ENCODE measurements around the gene CCND1. TPM values are rescaled to one million over a fixed set of nuclear protein-coding genes. Genes with fewer than 3 reads are reported as not detected.

The CCND1 gene
- total and polyA plus RNA-seq, 9 of the 15 experiments (the other 6 are each of a cell fraction or from before 2014, with no cell fraction given), result 0.04 to 23.3 (median 3.8) TPM

DNA sequence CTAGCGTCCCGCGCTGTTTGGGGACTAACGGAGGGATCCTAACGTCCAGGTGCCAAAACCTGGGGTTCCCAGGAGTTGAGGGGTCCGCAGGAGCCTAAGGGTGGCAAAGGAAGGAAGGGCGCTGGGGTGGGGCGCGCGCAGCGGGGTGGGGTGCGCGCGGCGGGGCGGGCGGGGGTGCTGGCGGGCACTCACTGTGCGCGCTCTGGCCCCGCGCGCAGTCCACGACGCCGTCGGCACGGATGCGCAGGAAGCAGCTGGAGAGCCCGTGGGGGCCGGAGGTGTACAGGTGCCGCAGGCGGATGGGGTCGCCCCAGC, 62.5 kb downstream of the CCND1 start (continued):
- TF ChIP-seq NR4A1 (CRISPR knock-in tag; IDR thresholded peaks at IDR 0.05) (no peak), NR4A1 (tag; IDR thresholded peaks at IDR 0.05) (no peak), NEUROD1 (IDR thresholded peaks at IDR 0.05; ENCODE audit: borderline replicate concordance, low read depth, low read length, partially characterized antibody) (no peak), PTTG1 (tag; IDR thresholded peaks at IDR 0.05; ENCODE audit: low read depth) (no peak), ZNF224 (CRISPR knock-in tag; IDR thresholded peaks at IDR 0.05) (no peak), KLF16 (IDR thresholded peaks at IDR 0.05) (no peak)

Other genes starting within 250 kb of the CCND1 start
- not detected in 2 replicates for gene LINC01488, start 159.5 kb upstream of the CCND1 start, total RNA-seq (2014; rRNA removed)
- gene LINC01488, start 159.5 kb upstream of the CCND1 start, total RNA-seq (2014; rRNA removed; fragmentation: Illumina TruSeq; extraction: Trizol), result not detected in 2 replicates
- gene LINC01488, start 159.5 kb upstream of the CCND1 start, total RNA-seq (2015; rRNA removed; fragmentation: Illumina TruSeq; extraction: Trizol), result not detected in 2 replicates
- not detected in 2 replicates for gene LINC01488, start 159.5 kb upstream of the CCND1 start, total RNA-seq (2021)
- gene LINC01488, start 159.5 kb upstream of the CCND1 start, polyA plus RNA-seq (2011; rRNA removed), result not detected in 2 replicates
- gene LINC01488, start 159.5 kb upstream of the CCND1 start, polyA plus RNA-seq (2014; fragmentation: Illumina TruSeq; extraction: Trizol), result not detected in 2 replicates
- gene LINC01488, start 159.5 kb upstream of the CCND1 start, polyA plus RNA-seq (2014; fragmentation: Nextera tagmentation; extraction: Ambion mirVana), result not detected
- not detected in 2 replicates for gene LINC01488, start 159.5 kb upstream of the CCND1 start, polyA plus RNA-seq (2014; rRNA removed)
- gene LTO1, start 34.2 kb downstream of the CCND1 start, total RNA-seq (2014; rRNA removed), result 26.0 and 27.9 TPM in 2 replicates
- 14.3 and 16.3 TPM in 2 replicates for gene LTO1, start 34.2 kb downstream of the CCND1 start, total RNA-seq (2014; rRNA removed; fragmentation: Illumina TruSeq; extraction: Trizol)
- 18.6 and 19.1 TPM in 2 replicates for gene LTO1, start 34.2 kb downstream of the CCND1 start, total RNA-seq (2015; rRNA removed; fragmentation: Illumina TruSeq; extraction: Trizol)
- 18.7 and 21.4 TPM in 2 replicates for gene LTO1, start 34.2 kb downstream of the CCND1 start, total RNA-seq (2021)
- gene LTO1, start 34.2 kb downstream of the CCND1 start, polyA plus RNA-seq (2011; rRNA removed), result 15.9 and 19.9 TPM in 2 replicates
- 18.9 and 20.3 TPM in 2 replicates for gene LTO1, start 34.2 kb downstream of the CCND1 start, polyA plus RNA-seq (2014; fragmentation: Illumina TruSeq; extraction: Trizol)
- gene LTO1, start 34.2 kb downstream of the CCND1 start, polyA plus RNA-seq (2014; fragmentation: Nextera tagmentation; extraction: Ambion mirVana), result 1 to 10 TPM; 2.6 to 3.7 TPM
- 36.8 and 43.4 TPM in 2 replicates for gene LTO1, start 34.2 kb downstream of the CCND1 start, polyA plus RNA-seq (2014; rRNA removed)
- gene FGF19, start 62.9 kb downstream of the CCND1 start, total RNA-seq (2014; rRNA removed), result not detected in 2 replicates
- gene FGF19, start 62.9 kb downstream of the CCND1 start, total RNA-seq (2014; rRNA removed; fragmentation: Illumina TruSeq; extraction: Trizol), result not detected in 2 replicates
- not detected in 2 replicates for gene FGF19, start 62.9 kb downstream of the CCND1 start, total RNA-seq (2015; rRNA removed; fragmentation: Illumina TruSeq; extraction: Trizol)
- 0.07 and 0.11 TPM in 2 replicates for gene FGF19, start 62.9 kb downstream of the CCND1 start, total RNA-seq (2021)
- not detected in 2 replicates for gene FGF19, start 62.9 kb downstream of the CCND1 start, polyA plus RNA-seq (2011; rRNA removed)
- gene FGF19, start 62.9 kb downstream of the CCND1 start, polyA plus RNA-seq (2014; fragmentation: Illumina TruSeq; extraction: Trizol), result not detected in 2 replicates
- not detected for gene FGF19, start 62.9 kb downstream of the CCND1 start, polyA plus RNA-seq (2014; fragmentation: Nextera tagmentation; extraction: Ambion mirVana)
- not detected in 2 replicates for gene FGF19, start 62.9 kb downstream of the CCND1 start, polyA plus RNA-seq (2014; rRNA removed)
- gene FGF4, start 134.2 kb downstream of the CCND1 start, total RNA-seq (2014; rRNA removed), result not detected in 2 replicates
- gene FGF4, start 134.2 kb downstream of the CCND1 start, total RNA-seq (2014; rRNA removed; fragmentation: Illumina TruSeq; extraction: Trizol), result not detected in 2 replicates
- not detected in 2 replicates for gene FGF4, start 134.2 kb downstream of the CCND1 start, total RNA-seq (2015; rRNA removed; fragmentation: Illumina TruSeq; extraction: Trizol)
- gene FGF4, start 134.2 kb downstream of the CCND1 start, total RNA-seq (2021), result not detected in 2 replicates
- not detected in 2 replicates for gene FGF4, start 134.2 kb downstream of the CCND1 start, polyA plus RNA-seq (2011; rRNA removed)
- gene FGF4, start 134.2 kb downstream of the CCND1 start, polyA plus RNA-seq (2014; fragmentation: Illumina TruSeq; extraction: Trizol), result not detected in 2 replicates
- gene FGF4, start 134.2 kb downstream of the CCND1 start, polyA plus RNA-seq (2014; fragmentation: Nextera tagmentation; extraction: Ambion mirVana), result not detected
- gene FGF4, start 134.2 kb downstream of the CCND1 start, polyA plus RNA-seq (2014; rRNA removed), result not detected in 2 replicates
- not detected in 2 replicates for gene FGF3, start 178.3 kb downstream of the CCND1 start, total RNA-seq (2014; rRNA removed)
- gene FGF3, start 178.3 kb downstream of the CCND1 start, total RNA-seq (2014; rRNA removed; fragmentation: Illumina TruSeq; extraction: Trizol), result not detected in 2 replicates
- not detected in 2 replicates for gene FGF3, start 178.3 kb downstream of the CCND1 start, total RNA-seq (2015; rRNA removed; fragmentation: Illumina TruSeq; extraction: Trizol)
- gene FGF3, start 178.3 kb downstream of the CCND1 start, total RNA-seq (2021), result not detected in 2 replicates
- gene FGF3, start 178.3 kb downstream of the CCND1 start, polyA plus RNA-seq (2011; rRNA removed), result not detected in 2 replicates
- not detected in 2 replicates for gene FGF3, start 178.3 kb downstream of the CCND1 start, polyA plus RNA-seq (2014; fragmentation: Illumina TruSeq; extraction: Trizol)
- not detected for gene FGF3, start 178.3 kb downstream of the CCND1 start, polyA plus RNA-seq (2014; fragmentation: Nextera tagmentation; extraction: Ambion mirVana)
- not detected in 2 replicates for gene FGF3, start 178.3 kb downstream of the CCND1 start, polyA plus RNA-seq (2014; rRNA removed)